Caco-2 (cell line): ENCODE measurements around the gene FBXL3. TPM values are rescaled to one million over a fixed set of nuclear protein-coding genes. Genes with fewer than 3 reads are reported as not detected.

ENCODE experiments used
- BruUV-seq: library from RNA; stranded (reverse); fragments of 400-500 nt; replicated peaks from 2 replicates; lab custom pipeline; 2021; lab: Mats Ljungman, UMichigan
- CTCF ChIA-PET: fragments of 300-600 bp; sonication (Branson Sonifier 250); formaldehyde crosslinking; loops from one replicate; lab custom pipeline; 2022; ENCODE audit warnings: antibody characterized with exemption; lab: Charles Lee
- POLR2A ChIA-PET: fragments of 300-600 bp; sonication (Branson Sonifier 250); formaldehyde crosslinking; loops from one replicate; lab custom pipeline; 2022; ENCODE audit warnings: antibody characterized with exemption; lab: Charles Lee
- DNase-seq, 2 experiments: peaks; one replicate each; pipeline versions ENCODE4 v3.0.0 to v3.0.0-alpha.2; 2020 to 2022
- H3K27me3 ChIP-seq: replicated peaks from 2 replicates; pipeline ENCODE4 v1.6.0; 2011; ENCODE audit warnings: low read length; ENCODE audit not compliant: control insufficient read depth, insufficient read depth
- H3K36me3 ChIP-seq: 2 replicates; pipeline ENCODE4 v1.5.1; 2011; ENCODE audit warnings: low read length; ENCODE audit not compliant: control insufficient read depth, insufficient read depth
- H3K4me1 ChIP-seq: fragments of 250-450 bp; sonication (Bioruptor Pico); 2 replicates; pipeline ENCODE4 v1.5.1; 2020; ENCODE audit warnings: mild to moderate bottlenecking
- H3K4me3 ChIP-seq: 2 replicates; pipeline ENCODE4 v1.5.1; 2011; ENCODE audit warnings: low read depth, mild to moderate bottlenecking, control low read depth, low read length
- H3K9me3 ChIP-seq: fragments of 250-450 bp; sonication (Bioruptor Pico); 2 replicates; pipeline ENCODE4 v1.5.1; 2020; ENCODE audit warnings: mild to moderate bottlenecking, moderate library complexity
- H3K27ac Mint-ChIP-seq: one replicate; pipeline ENCODE4 v1.8.0; 2022; ENCODE audit warnings: mixed read lengths; ENCODE audit not compliant: unreplicated experiment
- H3K27me3 Mint-ChIP-seq: one replicate; pipeline ENCODE4 v1.8.0; 2022; ENCODE audit warnings: mixed read lengths; ENCODE audit not compliant: insufficient read depth, unreplicated experiment
- H3K36me3 Mint-ChIP-seq: one replicate; pipeline ENCODE4 v1.8.0; 2022; ENCODE audit warnings: mild to moderate bottlenecking, mixed read lengths; ENCODE audit not compliant: insufficient read depth, unreplicated experiment
- H3K4me1 Mint-ChIP-seq: one replicate; pipeline ENCODE4 v1.8.0; 2022; ENCODE audit warnings: low read depth, mixed read lengths; ENCODE audit not compliant: unreplicated experiment
- H3K4me3 Mint-ChIP-seq: one replicate; pipeline ENCODE4 v1.8.0; 2022; ENCODE audit warnings: mild to moderate bottlenecking, moderate library complexity, mixed read lengths; ENCODE audit not compliant: unreplicated experiment
- H3K9me3 Mint-ChIP-seq: one replicate; pipeline ENCODE4 v1.8.0; 2022; ENCODE audit warnings: mixed read lengths; ENCODE audit not compliant: unreplicated experiment
- CTCF ChIP-seq, 2 experiments: fragments of 200-600 bp in 1 of 2; IDR thresholded peaks; 1 replicate in 1 of 2; 2 replicates in 1 of 2; pipeline versions ENCODE4 v1.5.1 to v1.8.0; 2011 to 2022; ENCODE audit warnings: antibody characterized with exemption in 1 of 2, control low read depth in 1 of 2, inconsistent platforms in 1 of 2, low read depth in 1 of 2, low read length in 1 of 2, mild to moderate bottlenecking in 1 of 2, moderate library complexity in 1 of 2; ENCODE audit not compliant: insufficient read depth in 1 of 2, severe bottlenecking in 1 of 2, unreplicated experiment in 1 of 2
- intact Hi-C: fragments of 100-400 bp; cut with micrococcal nuclease; formaldehyde crosslinking; loops from one replicate; pipeline ENCODE4 v1.10.0; 2022; ENCODE audit not compliant: unreplicated experiment
- total RNA-seq: library from RNA; stranded (reverse); gene quantifications from 2 replicates; pipeline ENCODE4 v1.2.3, GENCODE V29; 2022

Gene FBXL3
- total RNA-seq, 1 experiment from 2014 or later = 31.8 TPM

- H3K9me3 ChIP-seq = no peaks in the 10 kb centered on the region
- Mint-ChIP-seq H3K9me3 (no peaks in the 10 kb centered on the region), H3K27me3 (peaks cover 4% of the 10 kb centered on the region), H3K27ac (peak overlapping the region; percentile 3), H3K4me3 (no peak overlapping the region), H3K36me3 (no peaks in the 10 kb centered on the region), H3K4me1 (no peaks in the 10 kb centered on the region)
- H3K27me3 ChIP-seq = no peaks in the 10 kb centered on the region
- peak in 1 of 2 experiments; percentile 14 for DNase-seq
- no peak for TF ChIP-seq CTCF (IDR thresholded peaks at IDR 0.05; ENCODE audit: insufficient read depth in 1 of 2, low read depth in 1 of 2, low read length in 1 of 2, severe bottlenecking in 1 of 2, unreplicated experiment in 1 of 2)
- BruUV-seq = no TSS peak
- CTCF ChIA-PET = no interaction called here
- POLR2A ChIA-PET = no interaction called here
- intact Hi-C loops = no loop called here
- H3K4me1 ChIP-seq = peaks cover 16% of the 10 kb centered on the region
- no peaks in the 10 kb centered on the region for H3K36me3 ChIP-seq
- H3K4me3 ChIP-seq = no peak overlapping the region
These were observed 52.4 kb downstream of the FBXL3 start for GRCh38 chr13:76974618-76974975.

- Mint-ChIP-seq H3K27me3 (peaks cover 3% of the 10 kb centered on the region), H3K9me3 (no peaks in the 10 kb centered on the region), H3K36me3 (no peaks in the 10 kb centered on the region), H3K4me3 (no peak overlapping the region), H3K27ac (peak overlapping the region; percentile 3), H3K4me1 (no peaks in the 10 kb centered on the region)
- H3K9me3 ChIP-seq = no peaks in the 10 kb centered on the region
- BruUV-seq = no TSS peak
- H3K4me1 ChIP-seq = peaks cover 21% of the 10 kb centered on the region
- H3K4me3 ChIP-seq = no peak overlapping the region
- no peak for DNase-seq
- POLR2A ChIA-PET = no interaction called here
- intact Hi-C loops = no loop called here
- no peak for TF ChIP-seq CTCF (IDR thresholded peaks at IDR 0.05; ENCODE audit: insufficient read depth in 1 of 2, low read depth in 1 of 2, low read length in 1 of 2, severe bottlenecking in 1 of 2, unreplicated experiment in 1 of 2)
- no peaks in the 10 kb centered on the region for H3K27me3 ChIP-seq
- H3K36me3 ChIP-seq = no peaks in the 10 kb centered on the region
- CTCF ChIA-PET = no interaction called here
These were observed 52.9 kb downstream of the FBXL3 start for GRCh38 chr13:76973920-76974617.

- BruUV-seq = no TSS peak
- intact Hi-C loops = no loop called here
- H3K9me3 ChIP-seq = no peaks in the 10 kb centered on the region
- no peak for TF ChIP-seq CTCF (IDR thresholded peaks at IDR 0.05; ENCODE audit: insufficient read depth in 1 of 2, low read depth in 1 of 2, low read length in 1 of 2, severe bottlenecking in 1 of 2, unreplicated experiment in 1 of 2)
- DNase-seq = no peak
- no peaks in the 10 kb centered on the region for H3K27me3 ChIP-seq
- peaks cover 36% of the 10 kb centered on the region for H3K4me1 ChIP-seq
- Mint-ChIP-seq H3K36me3 (no peaks in the 10 kb centered on the region), H3K9me3 (no peaks in the 10 kb centered on the region), H3K27me3 (no peaks in the 10 kb centered on the region), H3K4me1 (peaks cover 6% of the 10 kb centered on the region), H3K27ac (no peak overlapping the region), H3K4me3 (no peak overlapping the region)
- POLR2A ChIA-PET = no interaction called here
- H3K4me3 ChIP-seq = no peak overlapping the region
- H3K36me3 ChIP-seq = no peaks in the 10 kb centered on the region
- CTCF ChIA-PET = no interaction called here
These were observed 54.8 kb downstream of the FBXL3 start for GRCh38 chr13:76971851-76972829.
